OCI-LY1 (cell line): ENCODE results near the gene DCX.

ENCODE experiments used
- H2AFZ ChIP-seq: fragments of 200-600 bp; sonication (generic), shearing (Covaris generic); 2 replicates; pipeline ENCODE4 v1.6.0; 2014; ENCODE audit warnings: antibody characterized with exemption, mild to moderate bottlenecking, low read length
- H3F3A ChIP-seq: fragments of 200-600 bp; sonication (generic), shearing (Covaris generic); 2 replicates; pipeline ENCODE4 v1.6.0; 2014; ENCODE audit warnings: mild to moderate bottlenecking, antibody characterized with exemption, low read length, moderate library complexity; ENCODE audit not compliant: insufficient read depth
- H3K27ac ChIP-seq: fragments of 200-600 bp; sonication (generic); 2 replicates; pipeline ENCODE4 v1.5.1; 2014; ENCODE audit warnings: low read length, mixed run types, mild to moderate bottlenecking, low read depth; ENCODE audit not compliant: poor library complexity, severe bottlenecking
- H3K27me3 ChIP-seq: fragments of 200-600 bp; sonication (generic); 2 replicates; pipeline ENCODE4 v1.6.0; 2014; ENCODE audit warnings: antibody characterized with exemption, mild to moderate bottlenecking, low read length, moderate library complexity; ENCODE audit not compliant: insufficient read depth
- H3K36me3 ChIP-seq: fragments of 200-600 bp; sonication (generic); 2 replicates; pipeline ENCODE4 v1.6.1; 2014; ENCODE audit warnings: mild to moderate bottlenecking, antibody characterized with exemption, low read length, moderate library complexity, mixed read lengths; ENCODE audit not compliant: insufficient read depth
- H3K4me1 ChIP-seq: fragments of 200-600 bp; sonication (generic); 2 replicates; pipeline ENCODE4 v1.5.1; 2014; ENCODE audit warnings: mild to moderate bottlenecking, low read length, moderate library complexity; ENCODE audit not compliant: insufficient read depth, severe bottlenecking
- H3K4me2 ChIP-seq: fragments of 200-600 bp; sonication (generic), shearing (Covaris generic); 2 replicates; pipeline ENCODE4 v1.6.1; 2014; ENCODE audit warnings: low read length
- H3K4me3 ChIP-seq: fragments of 200-600 bp; sonication (generic); 2 replicates; pipeline ENCODE4 v1.5.1; 2014; ENCODE audit warnings: low read length, low read depth, mild to moderate bottlenecking, mixed read lengths; ENCODE audit not compliant: poor library complexity, severe bottlenecking
- H3K79me2 ChIP-seq: fragments of 200-600 bp; shearing (Covaris generic); 2 replicates; pipeline ENCODE4 v1.6.1; 2016; ENCODE audit warnings: mixed run types, low read length, mixed read lengths; ENCODE audit not compliant: insufficient read depth
- H3K9ac ChIP-seq: fragments of 200-600 bp; sonication (generic), shearing (Covaris generic); 2 replicates; pipeline ENCODE4 v1.6.1; 2014; ENCODE audit warnings: mild to moderate bottlenecking, low read length, mixed read lengths
- H3K9me2 ChIP-seq: fragments of 200-600 bp; sonication (generic), shearing (Covaris generic); 2 replicates; pipeline ENCODE4 v1.6.1; 2014; ENCODE audit warnings: low read depth, mild to moderate bottlenecking, low read length, mixed read lengths
- H3K9me3 ChIP-seq: fragments of 200-600 bp; shearing (Covaris generic); 2 replicates; pipeline ENCODE4 v1.6.1; 2014; ENCODE audit warnings: low read length, mixed read lengths
- H4K20me1 ChIP-seq: fragments of 200-600 bp; sonication (generic), shearing (Covaris generic); 2 replicates; pipeline ENCODE4 v1.6.0; 2016; ENCODE audit warnings: mild to moderate bottlenecking, low read length; ENCODE audit not compliant: insufficient read depth
- CTCF ChIP-seq: fragments of 200-600 bp; sonication (generic), shearing (Covaris generic); IDR thresholded peaks from 2 replicates; pipeline ENCODE4 v1.5.1; 2017; ENCODE audit warnings: mild to moderate bottlenecking, antibody characterized with exemption, low read length, moderate library complexity, mixed read lengths
- EZH2 ChIP-seq: fragments of 200-600 bp; sonication (generic), shearing (Covaris generic); IDR thresholded peaks from 2 replicates; pipeline ENCODE4 v1.8.0; 2017; ENCODE audit warnings: borderline replicate concordance, mixed run types, mild to moderate bottlenecking, antibody characterized with exemption, low read length, moderate library complexity, mixed read lengths

Gene DCX

GRCh38 chrX:111411983-111412382, at the start of gene DCX:
Gene DCX (minus strand): TSS chrX:111412192. CDS start chrX:111410398, 1,794 bp downstream.
- Histone ChIP-seq H2AFZ (no peak within 1 kb of the TSS), H3K9ac (no peak within 1 kb of the TSS), H3K4me2 (no peak within 1 kb of the TSS)

GRCh38 chrX:111460607-111461006, 48.6 kb upstream of the DCX start:
- no peaks in the 10 kb centered on the region for H3K4me1 ChIP-seq
- H3F3A ChIP-seq = no peaks in the 10 kb centered on the region
- TF ChIP-seq EZH2 (no peak), CTCF (no peak)
- H3K4me3 ChIP-seq = no peak overlapping the region
- H3K27ac ChIP-seq = no peak overlapping the region
- H3K79me2 ChIP-seq = no peaks in the 10 kb centered on the region
- no peak overlapping the region for H3K9ac ChIP-seq
- no peaks in the 10 kb centered on the region for H3K9me2 ChIP-seq
- no peak overlapping the region for H3K4me2 ChIP-seq
- H2AFZ ChIP-seq = no peak overlapping the region
- no peaks in the 10 kb centered on the region for H3K36me3 ChIP-seq
- no peaks in the 10 kb centered on the region for H3K9me3 ChIP-seq
- no peaks in the 10 kb centered on the region for H4K20me1 ChIP-seq
- no peaks in the 10 kb centered on the region for H3K27me3 ChIP-seq

More at GRCh38 chrX:111411983-111412382, at the start of gene DCX:
- Histone ChIP-seq H3K79me2 (no peaks in the 10 kb centered on the region), H3K4me3 (no peak within 1 kb of the TSS), H3K9me2 (no peaks in the 10 kb centered on the region), H3F3A (no peaks in the 10 kb centered on the region), H3K36me3 (no peaks in the 10 kb centered on the region), H3K9me3 (no peaks in the 10 kb centered on the region), H3K27ac (no peak within 1 kb of the TSS), H3K4me1 (no peaks in the 10 kb centered on the region), H3K27me3 (no peaks in the 10 kb centered on the region), H4K20me1 (no peaks in the 10 kb centered on the region)
- TF ChIP-seq CTCF (no peak), EZH2 (no peak)

DNA sequence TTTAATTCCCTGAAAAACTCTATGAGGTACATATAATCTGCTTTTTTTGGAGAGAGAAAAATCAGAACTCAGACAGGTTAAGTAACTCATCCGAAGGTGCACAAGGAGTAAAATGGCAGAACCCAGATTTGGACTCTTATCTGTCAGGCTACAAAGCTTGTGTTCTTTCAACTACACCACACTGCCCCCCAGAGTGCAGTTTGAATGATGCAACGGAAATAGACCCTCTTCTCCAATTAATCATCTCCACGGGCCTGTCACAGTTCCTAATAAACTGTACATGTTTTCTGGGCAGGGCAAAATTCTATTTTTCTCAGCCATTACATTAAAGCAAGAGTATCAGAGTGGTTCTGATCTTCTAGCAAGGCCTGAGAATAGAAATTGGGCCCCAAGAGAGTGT, 35.3 kb upstream of the DCX start:
- no peaks in the 10 kb centered on the region for H3K36me3 ChIP-seq
- no peaks in the 10 kb centered on the region for H3K27me3 ChIP-seq
- no peaks in the 10 kb centered on the region for H3F3A ChIP-seq
- H4K20me1 ChIP-seq = no peaks in the 10 kb centered on the region
- TF ChIP-seq CTCF = peak; percentile 49
- TF ChIP-seq EZH2 = no peak
- no peaks in the 10 kb centered on the region for H3K79me2 ChIP-seq
- H3K4me2 ChIP-seq = no peak overlapping the region
- no peaks in the 10 kb centered on the region for H3K9me2 ChIP-seq
- H3K4me1 ChIP-seq = peaks cover 4% of the 10 kb centered on the region
- no peak overlapping the region for H3K4me3 ChIP-seq
- H3K9me3 ChIP-seq = no peaks in the 10 kb centered on the region
- no peak overlapping the region for H3K27ac ChIP-seq
- H3K9ac ChIP-seq = no peak overlapping the region
- H2AFZ ChIP-seq = no peak overlapping the region
